Measurements from ENCODE around the gene MANBA.

GRCh38 chr4:102610476-102610875, 150.3 kb downstream of the MANBA start:
- TF ChIP-seq, protein P1, sequence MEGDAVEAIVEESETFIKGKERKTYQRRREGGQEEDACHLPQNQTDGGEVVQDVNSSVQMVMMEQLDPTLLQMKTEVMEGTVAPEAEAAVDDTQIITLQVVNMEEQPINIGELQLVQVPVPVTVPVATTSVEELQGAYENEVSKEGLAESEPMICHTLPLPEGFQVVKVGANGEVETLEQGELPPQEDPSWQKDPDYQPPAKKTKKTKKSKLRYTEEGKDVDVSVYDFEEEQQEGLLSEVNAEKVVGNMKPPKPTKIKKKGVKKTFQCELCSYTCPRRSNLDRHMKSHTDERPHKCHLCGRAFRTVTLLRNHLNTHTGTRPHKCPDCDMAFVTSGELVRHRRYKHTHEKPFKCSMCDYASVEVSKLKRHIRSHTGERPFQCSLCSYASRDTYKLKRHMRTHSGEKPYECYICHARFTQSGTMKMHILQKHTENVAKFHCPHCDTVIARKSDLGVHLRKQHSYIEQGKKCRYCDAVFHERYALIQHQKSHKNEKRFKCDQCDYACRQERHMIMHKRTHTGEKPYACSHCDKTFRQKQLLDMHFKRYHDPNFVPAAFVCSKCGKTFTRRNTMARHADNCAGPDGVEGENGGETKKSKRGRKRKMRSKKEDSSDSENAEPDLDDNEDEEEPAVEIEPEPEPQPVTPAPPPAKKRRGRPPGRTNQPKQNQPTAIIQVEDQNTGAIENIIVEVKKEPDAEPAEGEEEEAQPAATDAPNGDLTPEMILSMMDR (IDR thresholded peaks at IDR 0.05; ENCODE audit: insufficient read depth, low read depth, low read length) = no peak
- TF ChIP-seq EZH2 (IDR thresholded peaks at IDR 0.05; ENCODE audit: insufficient read depth, low read length) = no peak

Data from astrocyte (in vitro differentiated cells and primary cell).